ENCODE results near the gene CPNE7.

The CPNE7 gene

DNA sequence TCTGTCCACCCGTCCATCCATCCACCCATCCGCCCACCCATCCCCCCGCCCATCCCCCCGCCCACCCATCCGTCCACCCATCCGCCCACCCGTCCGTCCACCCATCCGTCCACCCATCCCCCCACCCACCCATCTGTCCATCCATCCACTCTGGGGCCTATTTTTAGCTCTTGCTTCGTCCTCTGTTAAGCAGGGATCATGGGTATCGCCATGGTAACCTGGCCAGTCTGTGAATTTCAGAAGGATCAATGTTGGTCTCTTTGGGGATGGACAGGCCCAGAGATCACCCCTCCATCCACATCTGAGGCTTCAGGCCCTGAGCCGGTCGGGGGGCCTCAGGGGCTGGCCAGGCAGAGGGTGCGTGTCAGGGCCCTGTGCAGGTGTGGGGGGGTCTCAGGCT is 22.6 kb downstream of the CPNE7 start:
- H3K79me2 ChIP-seq (ENCODE audit: insufficient read depth, low read length): no peaks in the 10 kb centered on the region
- TF ChIP-seq EZH2phosphoT487 (conservative IDR thresholded peaks at IDR 0.05; ENCODE audit: low read length): no peak
- TF ChIP-seq, protein P1, sequence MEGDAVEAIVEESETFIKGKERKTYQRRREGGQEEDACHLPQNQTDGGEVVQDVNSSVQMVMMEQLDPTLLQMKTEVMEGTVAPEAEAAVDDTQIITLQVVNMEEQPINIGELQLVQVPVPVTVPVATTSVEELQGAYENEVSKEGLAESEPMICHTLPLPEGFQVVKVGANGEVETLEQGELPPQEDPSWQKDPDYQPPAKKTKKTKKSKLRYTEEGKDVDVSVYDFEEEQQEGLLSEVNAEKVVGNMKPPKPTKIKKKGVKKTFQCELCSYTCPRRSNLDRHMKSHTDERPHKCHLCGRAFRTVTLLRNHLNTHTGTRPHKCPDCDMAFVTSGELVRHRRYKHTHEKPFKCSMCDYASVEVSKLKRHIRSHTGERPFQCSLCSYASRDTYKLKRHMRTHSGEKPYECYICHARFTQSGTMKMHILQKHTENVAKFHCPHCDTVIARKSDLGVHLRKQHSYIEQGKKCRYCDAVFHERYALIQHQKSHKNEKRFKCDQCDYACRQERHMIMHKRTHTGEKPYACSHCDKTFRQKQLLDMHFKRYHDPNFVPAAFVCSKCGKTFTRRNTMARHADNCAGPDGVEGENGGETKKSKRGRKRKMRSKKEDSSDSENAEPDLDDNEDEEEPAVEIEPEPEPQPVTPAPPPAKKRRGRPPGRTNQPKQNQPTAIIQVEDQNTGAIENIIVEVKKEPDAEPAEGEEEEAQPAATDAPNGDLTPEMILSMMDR (IDR thresholded peaks at IDR 0.05; ENCODE audit: insufficient read depth, low read length, poor library complexity, severe bottlenecking): no peak
- no peak overlapping the region for H2AFZ ChIP-seq (ENCODE audit: low read depth, low read length, severe bottlenecking)
- H3K36me3 ChIP-seq (ENCODE audit: low read length): no peaks in the 10 kb centered on the region
- H3K27me3 ChIP-seq (ENCODE audit: low read length): no peaks in the 10 kb centered on the region
- H3F3A ChIP-seq (ENCODE audit: insufficient read depth): no peaks in the 10 kb centered on the region
- H3K4me3 ChIP-seq (ENCODE audit: insufficient read depth, low read length, poor library complexity, severe bottlenecking): no peak overlapping the region
- no peaks in the 10 kb centered on the region for H3K9me3 ChIP-seq (ENCODE audit: insufficient read depth, low read length)
- no peak overlapping the region for H3K4me2 ChIP-seq (ENCODE audit: low read depth, low read length, poor library complexity, severe bottlenecking)
- no peak overlapping the region for H3K27ac ChIP-seq (ENCODE audit: low read depth, low read length)
- no peak overlapping the region for H3K9ac ChIP-seq (ENCODE audit: low read length)
- H4K20me1 ChIP-seq (ENCODE audit: low read depth, low read length): no peaks in the 10 kb centered on the region
- H3K9me2 ChIP-seq (replicated peaks; ENCODE audit: insufficient read depth, low read length): no peaks in the 10 kb centered on the region

DNA sequence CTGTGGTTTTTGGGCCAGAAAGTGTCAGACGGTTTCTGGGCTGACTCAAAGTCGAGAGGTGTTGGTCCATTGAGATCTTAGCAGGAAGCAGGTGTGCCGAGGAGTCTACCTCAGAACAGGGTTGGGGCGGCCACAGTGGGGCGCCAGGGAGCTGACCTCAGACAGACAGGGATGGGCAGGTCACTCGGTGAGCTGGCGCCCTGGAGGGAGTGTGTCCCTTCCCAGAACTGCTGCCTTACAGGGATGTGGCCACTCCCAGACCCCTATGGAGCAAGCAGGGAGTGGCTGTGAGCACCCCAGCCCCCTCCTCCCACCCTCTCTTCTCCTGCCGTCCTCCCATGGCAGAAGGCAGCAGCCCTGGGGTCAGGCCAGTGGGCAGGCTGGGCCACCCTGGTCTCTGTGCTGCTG is 23.9 kb downstream of the CPNE7 start:
- Histone ChIP-seq H3K4me2 (ENCODE audit: low read depth, low read length, poor library complexity, severe bottlenecking) (no peak overlapping the region), H3K9ac (ENCODE audit: low read length) (no peak overlapping the region)

DNA sequence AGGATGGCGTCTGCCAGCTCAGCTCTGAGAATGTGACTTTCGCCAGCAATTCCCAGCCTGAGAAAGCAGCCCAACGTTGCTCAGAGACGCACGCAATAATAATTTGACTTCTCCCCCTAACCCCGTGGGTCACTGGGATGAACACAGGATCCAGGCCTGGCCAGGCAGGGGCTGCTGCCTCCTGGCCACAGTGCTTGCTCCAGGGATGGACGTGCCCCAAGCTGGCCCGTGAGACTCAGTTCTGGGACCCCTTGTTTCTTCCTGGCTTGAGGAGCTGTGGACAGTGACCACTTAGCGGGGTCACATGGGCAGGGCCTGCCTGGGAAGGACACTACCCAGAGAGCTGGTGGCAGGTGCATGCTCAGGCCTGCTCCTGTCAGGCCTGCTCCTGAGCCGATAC is 24.3 kb downstream of the CPNE7 start:
- Histone ChIP-seq H3K27ac (ENCODE audit: low read depth, low read length) (no peak overlapping the region), H2AFZ (ENCODE audit: low read depth, low read length, severe bottlenecking) (no peak overlapping the region), H3K36me3 (ENCODE audit: low read length) (no peaks in the 10 kb centered on the region), H3K27me3 (ENCODE audit: low read length) (no peaks in the 10 kb centered on the region), H3K79me2 (ENCODE audit: insufficient read depth, low read length) (no peaks in the 10 kb centered on the region), H3K4me3 (ENCODE audit: insufficient read depth, low read length, poor library complexity, severe bottlenecking) (no peak overlapping the region), H3F3A (ENCODE audit: insufficient read depth) (no peaks in the 10 kb centered on the region), H3K9ac (ENCODE audit: low read length) (no peak overlapping the region), H4K20me1 (ENCODE audit: low read depth, low read length) (no peaks in the 10 kb centered on the region), H3K9me3 (ENCODE audit: insufficient read depth, low read length) (no peaks in the 10 kb centered on the region), H3K4me2 (ENCODE audit: low read depth, low read length, poor library complexity, severe bottlenecking) (no peak overlapping the region), H3K9me2 (replicated peaks; ENCODE audit: insufficient read depth, low read length) (no peaks in the 10 kb centered on the region)
- TF ChIP-seq, protein P1 (IDR thresholded peaks at IDR 0.05; ENCODE audit: insufficient read depth, low read length, poor library complexity, severe bottlenecking): no peak
- TF ChIP-seq EZH2phosphoT487 (conservative IDR thresholded peaks at IDR 0.05; ENCODE audit: low read length): no peak

More for the DNA sequence above, 23.9 kb downstream of the CPNE7 start:
- H3K79me2 ChIP-seq (ENCODE audit: insufficient read depth, low read length): no peaks in the 10 kb centered on the region
- H3K27me3 ChIP-seq (ENCODE audit: low read length): no peaks in the 10 kb centered on the region
- H3F3A ChIP-seq (ENCODE audit: insufficient read depth): no peaks in the 10 kb centered on the region
- no peaks in the 10 kb centered on the region for H4K20me1 ChIP-seq (ENCODE audit: low read depth, low read length)
- H3K4me3 ChIP-seq (ENCODE audit: insufficient read depth, low read length, poor library complexity, severe bottlenecking): no peak overlapping the region
- no peaks in the 10 kb centered on the region for H3K9me2 ChIP-seq (replicated peaks; ENCODE audit: insufficient read depth, low read length)
- no peak overlapping the region for H2AFZ ChIP-seq (ENCODE audit: low read depth, low read length, severe bottlenecking)
- no peak for TF ChIP-seq EZH2phosphoT487 (conservative IDR thresholded peaks at IDR 0.05; ENCODE audit: low read length)
- TF ChIP-seq, protein P1 (IDR thresholded peaks at IDR 0.05; ENCODE audit: insufficient read depth, low read length, poor library complexity, severe bottlenecking): no peak
- no peaks in the 10 kb centered on the region for H3K36me3 ChIP-seq (ENCODE audit: low read length)
- H3K27ac ChIP-seq (ENCODE audit: low read depth, low read length): no peak overlapping the region
- no peaks in the 10 kb centered on the region for H3K9me3 ChIP-seq (ENCODE audit: insufficient read depth, low read length)

All from SU-DHL-6 (cell line).